WTC11 (cell line): Measurements from ENCODE around the gene ABCA12. TPM values are rescaled to one million over a fixed set of nuclear protein-coding genes. Genes with fewer than 3 reads are reported as not detected.

Experiments
- ATAC-seq: fragments of 200-7000 bp; cut with Tn5 transposase; 2 replicates; pipeline ENCODE4 v1.10.0; 2021; ENCODE audit warnings: mild to moderate bottlenecking, moderate library complexity
- CTCF ChIA-PET: fragments of 300-600 bp; sonication (Branson Sonifier 250); formaldehyde crosslinking; loops from one replicate; lab custom pipeline; 2021; ENCODE audit warnings: antibody characterized with exemption; lab: Charles Lee
- POLR2A ChIA-PET: fragments of 350-600 bp; sonication (Branson Sonifier 250); formaldehyde crosslinking; loops from one replicate; lab custom pipeline; 2021; ENCODE audit warnings: antibody characterized with exemption; lab: Charles Lee
- DNase-seq: peaks from one replicate; pipeline ENCODE4 v3.0.0; 2021; ENCODE audit warnings: low spot score
- H3K27ac Mint-ChIP-seq: 2 replicates; pipeline ENCODE4 v1.8.0; 2021; ENCODE audit warnings: mixed read lengths
- H3K27me3 Mint-ChIP-seq: 2 replicates; pipeline ENCODE4 v1.8.0; 2021; ENCODE audit warnings: low read depth, mild to moderate bottlenecking, moderate library complexity, mixed read lengths
- H3K36me3 Mint-ChIP-seq: 2 replicates; pipeline ENCODE4 v1.8.0; 2021; ENCODE audit warnings: mixed read lengths
- H3K4me1 Mint-ChIP-seq: 2 replicates; pipeline ENCODE4 v1.8.0; 2022; ENCODE audit warnings: mixed read lengths
- H3K4me3 Mint-ChIP-seq: 2 replicates; pipeline ENCODE4 v1.8.0; 2021; ENCODE audit warnings: mild to moderate bottlenecking, moderate library complexity, mixed read lengths
- H3K9me3 Mint-ChIP-seq: 2 replicates; pipeline ENCODE4 v1.8.0; 2021; ENCODE audit warnings: mixed read lengths
- ATF6 ChIP-seq: sonication (generic); formaldehyde crosslinking; IDR thresholded peaks from 2 replicates; pipeline ENCODE4 v1.8.1; 2023; ENCODE audit warnings: mild to moderate bottlenecking, missing genetic modification reagents
- CTCF ChIP-seq: fragments of 200-600 bp; IDR thresholded peaks from 2 replicates; pipeline ENCODE4 v1.8.0; 2022; ENCODE audit warnings: antibody characterized with exemption
- FOXP1 ChIP-seq: sonication (generic); formaldehyde crosslinking; IDR thresholded peaks from 2 replicates; pipeline ENCODE4 v1.8.0; 2022; ENCODE audit warnings: missing genetic modification reagents, mild to moderate bottlenecking, moderate library complexity, borderline replicate concordance
- GRHL2 ChIP-seq: fragments of 250-450 bp; sonication (Bioruptor Pico); IDR thresholded peaks from 2 replicates; pipeline ENCODE4 v1.8.0; 2022; ENCODE audit warnings: mild to moderate bottlenecking, moderate library complexity; ENCODE audit not compliant: insufficient replicate concordance, severe bottlenecking
- GTF2I ChIP-seq: fragments of 250-450 bp; sonication (Bioruptor Pico); conservative IDR thresholded peaks from 2 replicates; pipeline ENCODE4 v1.4.0; 2021; ENCODE audit warnings: mild to moderate bottlenecking
- KAT7 ChIP-seq: sonication (generic); formaldehyde crosslinking; IDR thresholded peaks from 2 replicates; pipeline ENCODE4 v1.8.1; 2023; ENCODE audit warnings: missing genetic modification reagents, mild to moderate bottlenecking, borderline replicate concordance
- MLX ChIP-seq: sonication (generic); formaldehyde crosslinking; IDR thresholded peaks from 2 replicates; pipeline ENCODE4 v1.8.1; 2023; ENCODE audit warnings: mild to moderate bottlenecking, missing genetic modification reagents, moderate library complexity
- NR2C2 ChIP-seq: sonication (generic); formaldehyde crosslinking; IDR thresholded peaks from 2 replicates; pipeline ENCODE4 v1.8.0; 2022; ENCODE audit warnings: mild to moderate bottlenecking, missing genetic modification reagents
- NR3C1 ChIP-seq: sonication (generic); formaldehyde crosslinking; conservative IDR thresholded peaks from 2 replicates; pipeline ENCODE4 v1.8.1; 2023; ENCODE audit warnings: low read depth, mild to moderate bottlenecking, missing genetic modification reagents
- RORB ChIP-seq: fragments of 250-450 bp; sonication (Bioruptor Pico); IDR thresholded peaks from 2 replicates; pipeline ENCODE4 v1.9.0; 2021; ENCODE audit warnings: mild to moderate bottlenecking
- SMAD4 ChIP-seq: sonication (generic); formaldehyde crosslinking; IDR thresholded peaks from 2 replicates; pipeline ENCODE4 v1.8.0; 2022; ENCODE audit warnings: mild to moderate bottlenecking, missing genetic modification reagents
- SOX15 ChIP-seq: fragments of 250-450 bp; sonication (Bioruptor Pico); IDR thresholded peaks from 2 replicates; pipeline ENCODE4 v1.9.0; 2021; ENCODE audit warnings: mild to moderate bottlenecking
- TEAD1 ChIP-seq: sonication (generic); formaldehyde crosslinking; IDR thresholded peaks from 2 replicates; pipeline ENCODE4 v1.8.0; 2022; ENCODE audit warnings: mild to moderate bottlenecking, missing genetic modification reagents
- TEAD4 ChIP-seq: sonication (generic); formaldehyde crosslinking; IDR thresholded peaks from 2 replicates; pipeline ENCODE4 v1.8.0; 2022; ENCODE audit warnings: mild to moderate bottlenecking, missing genetic modification reagents
- ZNF396 ChIP-seq: fragments of 250-450 bp; sonication (Bioruptor Pico); IDR thresholded peaks from 2 replicates; pipeline ENCODE4 v1.8.0; 2021; ENCODE audit warnings: mild to moderate bottlenecking, moderate library complexity, borderline replicate concordance
- ZNF425 ChIP-seq: fragments of 250-450 bp; sonication (Bioruptor Pico); conservative IDR thresholded peaks from 2 replicates; pipeline ENCODE4 v1.9.0; 2021; ENCODE audit warnings: mild to moderate bottlenecking
- total RNA-seq: library from RNA; stranded (reverse); gene quantifications from 3 replicates; pipeline ENCODE4 v1.2.3, GENCODE V29; 2021
- TF ChIP-seq, protein P1 (sequence below): fragments of 250-450 bp; sonication (Bioruptor Pico); IDR thresholded peaks from 2 replicates; pipeline ENCODE4 v2.1.2; 2022; ENCODE audit warnings: mild to moderate bottlenecking, moderate library complexity
- TF ChIP-seq, protein P2 (sequence below): fragments of 250-450 bp; sonication (Bioruptor Pico); IDR thresholded peaks from 2 replicates; pipeline ENCODE4 v1.9.0; 2021; ENCODE audit warnings: moderate library complexity, mild to moderate bottlenecking, inconsistent platforms, borderline replicate concordance
- TF ChIP-seq, protein P3 (sequence below): sonication (generic); formaldehyde crosslinking; IDR thresholded peaks from 2 replicates; pipeline ENCODE4 v1.8.0; 2023; ENCODE audit warnings: missing genetic modification reagents, mild to moderate bottlenecking, borderline replicate concordance
- TF ChIP-seq, protein P4 (sequence below): sonication (generic); formaldehyde crosslinking; IDR thresholded peaks from 2 replicates; pipeline ENCODE4 v1.8.1; 2023; ENCODE audit warnings: mild to moderate bottlenecking, missing genetic modification reagents

The ABCA12 gene
- total RNA-seq, 1 experiment from 2014 or later, result 0.04 TPM

DNA sequence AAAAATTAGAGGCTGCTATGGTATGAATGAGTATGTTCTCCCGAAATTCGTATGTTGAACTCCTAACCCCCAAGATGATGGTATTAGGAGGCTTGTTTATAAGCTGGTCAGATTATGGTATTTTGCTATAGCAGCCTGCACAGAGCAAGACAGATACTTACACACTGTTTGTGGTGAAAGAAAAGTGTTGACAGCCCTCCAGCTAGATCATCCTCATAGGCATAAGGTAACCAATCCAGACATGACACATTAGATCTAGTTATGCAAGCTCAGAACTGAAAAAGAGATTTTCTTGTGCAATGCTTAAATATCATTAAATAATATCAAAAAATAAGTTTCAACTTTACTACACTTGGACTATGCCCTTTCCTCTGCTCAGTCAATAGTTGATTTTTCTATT, 107.1 kb downstream of the ABCA12 start (continued):
- TF ChIP-seq MLX (CRISPR knock-in tag), result no peak
- no peak for TF ChIP-seq NR3C1 (CRISPR knock-in tag)
- TF ChIP-seq GRHL2, result no peak
- TF ChIP-seq ZNF425 (CRISPR knock-in tag), result no peak
- no peak for TF ChIP-seq TEAD1 (CRISPR knock-in tag)
- TF ChIP-seq NR2C2 (CRISPR knock-in tag), result no peak
- no peak for TF ChIP-seq RORB
- TF ChIP-seq, protein P1, sequence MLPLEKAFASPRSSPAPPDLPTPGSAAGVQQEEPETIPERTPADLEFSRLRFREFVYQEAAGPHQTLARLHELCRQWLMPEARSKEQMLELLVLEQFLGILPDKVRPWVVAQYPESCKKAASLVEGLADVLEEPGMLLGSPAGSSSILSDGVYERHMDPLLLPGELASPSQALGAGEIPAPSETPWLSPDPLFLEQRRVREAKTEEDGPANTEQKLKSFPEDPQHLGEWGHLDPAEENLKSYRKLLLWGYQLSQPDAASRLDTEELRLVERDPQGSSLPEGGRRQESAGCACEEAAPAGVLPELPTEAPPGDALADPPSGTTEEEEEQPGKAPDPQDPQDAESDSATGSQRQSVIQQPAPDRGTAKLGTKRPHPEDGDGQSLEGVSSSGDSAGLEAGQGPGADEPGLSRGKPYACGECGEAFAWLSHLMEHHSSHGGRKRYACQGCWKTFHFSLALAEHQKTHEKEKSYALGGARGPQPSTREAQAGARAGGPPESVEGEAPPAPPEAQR (CRISPR knock-in tag), result no peak

DNA sequence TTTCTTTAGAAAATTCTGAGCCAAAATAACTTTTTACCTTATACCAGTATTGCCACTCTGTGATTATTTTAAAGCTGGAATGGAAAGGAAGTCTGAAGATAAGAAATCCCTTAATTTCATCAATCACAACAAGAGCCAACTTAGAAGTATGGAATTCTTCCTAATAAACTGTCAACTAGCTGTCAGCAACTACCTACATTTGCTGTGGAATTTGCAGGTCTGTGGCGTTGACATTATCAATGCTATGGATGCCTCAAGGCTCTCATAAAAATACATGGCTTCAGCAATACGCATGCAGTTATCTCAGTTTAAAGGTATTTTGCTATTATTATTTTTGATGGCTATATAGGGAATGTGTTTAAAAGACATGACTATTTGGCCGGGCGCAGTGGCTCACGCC, 108.5 kb downstream of the ABCA12 start:
- no peaks in the 10 kb centered on the region for H3K27me3 Mint-ChIP-seq
- CTCF ChIA-PET, result no interaction called here

More for the DNA sequence above, 108.5 kb downstream of the ABCA12 start:
- H3K4me1 Mint-ChIP-seq, result peaks cover 9% of the 10 kb centered on the region
- H3K36me3 Mint-ChIP-seq, result no peaks in the 10 kb centered on the region
- no peak for ATAC-seq
- H3K9me3 Mint-ChIP-seq, result no peaks in the 10 kb centered on the region
- TF ChIP-seq, protein P2, sequence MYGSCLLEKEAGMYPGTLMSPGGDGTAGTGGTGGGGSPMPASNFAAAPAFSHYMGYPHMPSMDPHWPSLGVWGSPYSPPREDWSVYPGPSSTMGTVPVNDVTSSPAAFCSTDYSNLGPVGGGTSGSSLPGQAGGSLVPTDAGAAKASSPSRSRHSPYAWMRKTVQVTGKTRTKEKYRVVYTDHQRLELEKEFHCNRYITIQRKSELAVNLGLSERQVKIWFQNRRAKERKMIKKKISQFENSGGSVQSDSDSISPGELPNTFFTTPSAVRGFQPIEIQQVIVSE (CRISPR knock-in tag), result no peak
- TF ChIP-seq SOX15 (CRISPR knock-in tag) (no peak), FOXP1 (no peak), ATF6 (CRISPR knock-in tag) (no peak), TEAD4 (CRISPR knock-in tag) (no peak), GTF2I (CRISPR knock-in tag) (no peak), KAT7 (no peak), SMAD4 (no peak), MLX (CRISPR knock-in tag) (no peak), ZNF396 (no peak), CTCF (no peak)
- TF ChIP-seq, protein P3, sequence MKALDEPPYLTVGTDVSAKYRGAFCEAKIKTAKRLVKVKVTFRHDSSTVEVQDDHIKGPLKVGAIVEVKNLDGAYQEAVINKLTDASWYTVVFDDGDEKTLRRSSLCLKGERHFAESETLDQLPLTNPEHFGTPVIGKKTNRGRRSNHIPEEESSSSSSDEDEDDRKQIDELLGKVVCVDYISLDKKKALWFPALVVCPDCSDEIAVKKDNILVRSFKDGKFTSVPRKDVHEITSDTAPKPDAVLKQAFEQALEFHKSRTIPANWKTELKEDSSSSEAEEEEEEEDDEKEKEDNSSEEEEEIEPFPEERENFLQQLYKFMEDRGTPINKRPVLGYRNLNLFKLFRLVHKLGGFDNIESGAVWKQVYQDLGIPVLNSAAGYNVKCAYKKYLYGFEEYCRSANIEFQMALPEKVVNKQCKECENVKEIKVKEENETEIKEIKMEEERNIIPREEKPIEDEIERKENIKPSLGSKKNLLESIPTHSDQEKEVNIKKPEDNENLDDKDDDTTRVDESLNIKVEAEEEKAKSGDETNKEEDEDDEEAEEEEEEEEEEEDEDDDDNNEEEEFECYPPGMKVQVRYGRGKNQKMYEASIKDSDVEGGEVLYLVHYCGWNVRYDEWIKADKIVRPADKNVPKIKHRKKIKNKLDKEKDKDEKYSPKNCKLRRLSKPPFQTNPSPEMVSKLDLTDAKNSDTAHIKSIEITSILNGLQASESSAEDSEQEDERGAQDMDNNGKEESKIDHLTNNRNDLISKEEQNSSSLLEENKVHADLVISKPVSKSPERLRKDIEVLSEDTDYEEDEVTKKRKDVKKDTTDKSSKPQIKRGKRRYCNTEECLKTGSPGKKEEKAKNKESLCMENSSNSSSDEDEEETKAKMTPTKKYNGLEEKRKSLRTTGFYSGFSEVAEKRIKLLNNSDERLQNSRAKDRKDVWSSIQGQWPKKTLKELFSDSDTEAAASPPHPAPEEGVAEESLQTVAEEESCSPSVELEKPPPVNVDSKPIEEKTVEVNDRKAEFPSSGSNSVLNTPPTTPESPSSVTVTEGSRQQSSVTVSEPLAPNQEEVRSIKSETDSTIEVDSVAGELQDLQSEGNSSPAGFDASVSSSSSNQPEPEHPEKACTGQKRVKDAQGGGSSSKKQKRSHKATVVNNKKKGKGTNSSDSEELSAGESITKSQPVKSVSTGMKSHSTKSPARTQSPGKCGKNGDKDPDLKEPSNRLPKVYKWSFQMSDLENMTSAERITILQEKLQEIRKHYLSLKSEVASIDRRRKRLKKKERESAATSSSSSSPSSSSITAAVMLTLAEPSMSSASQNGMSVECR, result no peak
- TF ChIP-seq, protein P4, sequence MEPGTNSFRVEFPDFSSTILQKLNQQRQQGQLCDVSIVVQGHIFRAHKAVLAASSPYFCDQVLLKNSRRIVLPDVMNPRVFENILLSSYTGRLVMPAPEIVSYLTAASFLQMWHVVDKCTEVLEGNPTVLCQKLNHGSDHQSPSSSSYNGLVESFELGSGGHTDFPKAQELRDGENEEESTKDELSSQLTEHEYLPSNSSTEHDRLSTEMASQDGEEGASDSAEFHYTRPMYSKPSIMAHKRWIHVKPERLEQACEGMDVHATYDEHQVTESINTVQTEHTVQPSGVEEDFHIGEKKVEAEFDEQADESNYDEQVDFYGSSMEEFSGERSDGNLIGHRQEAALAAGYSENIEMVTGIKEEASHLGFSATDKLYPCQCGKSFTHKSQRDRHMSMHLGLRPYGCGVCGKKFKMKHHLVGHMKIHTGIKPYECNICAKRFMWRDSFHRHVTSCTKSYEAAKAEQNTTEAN (CRISPR knock-in tag), result no peak
- TF ChIP-seq, all 79 proteins: peak for 0
- POLR2A ChIA-PET, result no interaction called here
- Mint-ChIP-seq H3K4me3 (no peak overlapping the region), H3K27ac (no peak overlapping the region)
- DNase-seq, result no peak
